GM06990 (cell line): ENCODE data around the gene DCLK2.
"Not testable (repeated sequence)": the region's sequence is repeated elsewhere in the genome, so short reads cannot be mapped to it uniquely, and the experiment has no call there.

ENCODE experiments used
- DNase-seq: peaks from one replicate; pipeline ENCODE4 v3.0.0-alpha.2; 2011; ENCODE audit not compliant: insufficient read length; ENCODE audit errors: extremely low read depth
- H3K27me3 ChIP-seq: replicated peaks from 2 replicates; pipeline ENCODE4 v1.6.0; 2011; ENCODE audit warnings: low read length; ENCODE audit not compliant: control insufficient read depth, insufficient read depth
- H3K36me3 ChIP-seq: 2 replicates; pipeline ENCODE4 v1.5.1; 2011; ENCODE audit warnings: low read length; ENCODE audit not compliant: control insufficient read depth, insufficient read depth
- H3K4me3 ChIP-seq: replicated peaks from 2 replicates; pipeline ENCODE4 v1.5.1; 2011; ENCODE audit warnings: low read depth, mild to moderate bottlenecking, control low read depth, low read length
- CTCF ChIP-seq: IDR thresholded peaks from 2 replicates; pipeline ENCODE4 v1.5.1; 2011; ENCODE audit warnings: low read length, control low read depth, mild to moderate bottlenecking, inconsistent platforms; ENCODE audit not compliant: insufficient read depth, poor library complexity, severe bottlenecking

The DCLK2 gene

DNA sequence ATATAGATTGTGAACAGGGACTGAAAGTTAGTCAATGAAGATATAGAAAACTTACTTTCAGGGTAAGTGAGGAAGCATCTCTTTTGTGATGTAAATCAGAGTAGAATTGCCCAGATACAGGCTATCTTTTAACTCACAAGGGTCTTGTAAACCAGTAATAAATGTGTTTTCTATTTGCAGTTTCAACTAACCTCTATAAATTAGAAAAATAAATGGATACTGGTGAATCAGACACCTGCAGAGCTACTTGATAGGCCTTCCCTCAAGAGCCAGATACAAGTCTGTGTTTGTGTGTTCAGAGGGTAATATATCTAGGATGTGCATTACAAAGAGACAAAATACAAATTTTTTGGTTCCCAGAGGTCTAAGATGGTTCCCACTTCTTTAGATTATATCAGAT is 82.9 kb downstream of the DCLK2 start:
- H3K27me3 ChIP-seq: no peaks in the 10 kb centered on the region
- H3K36me3 ChIP-seq: no peaks in the 10 kb centered on the region
- TF ChIP-seq CTCF: no peak
- H3K4me3 ChIP-seq: no peak overlapping the region
- no peak for DNase-seq

- H3K4me3 ChIP-seq, H3K36me3 ChIP-seq: not testable (repeated sequence)
Measured at GRCh38 chr4:150162020-150162419, 83.8 kb downstream of the DCLK2 start.

DNA sequence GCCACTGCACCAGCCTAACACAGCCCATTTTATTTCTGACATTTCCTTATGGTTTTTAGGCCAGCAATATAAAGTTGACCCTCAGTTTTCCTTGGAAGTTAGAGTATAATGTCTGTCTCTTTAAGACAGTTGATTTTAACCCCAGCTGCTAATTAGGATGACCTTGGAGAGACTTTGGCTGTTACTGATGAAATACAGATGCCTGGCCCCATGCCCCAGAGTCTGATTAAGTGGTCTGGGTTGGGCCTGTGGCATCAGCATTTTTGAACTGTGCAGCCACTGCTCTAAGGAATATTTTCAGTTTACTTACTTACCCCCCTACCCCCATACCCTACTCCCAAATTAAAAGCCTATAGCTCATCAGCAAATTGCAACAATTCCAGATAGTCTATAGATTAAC is 85.8 kb downstream of the DCLK2 start:
- DNase-seq: no peak
- Histone ChIP-seq H3K4me3 (no peak overlapping the region), H3K36me3 (no peaks in the 10 kb centered on the region), H3K27me3 (no peaks in the 10 kb centered on the region)
- no peak for TF ChIP-seq CTCF

More at GRCh38 chr4:150162020-150162419, 83.8 kb downstream of the DCLK2 start:
- not testable (repeated sequence) for DNase-seq, H3K27me3 ChIP-seq

DNA sequence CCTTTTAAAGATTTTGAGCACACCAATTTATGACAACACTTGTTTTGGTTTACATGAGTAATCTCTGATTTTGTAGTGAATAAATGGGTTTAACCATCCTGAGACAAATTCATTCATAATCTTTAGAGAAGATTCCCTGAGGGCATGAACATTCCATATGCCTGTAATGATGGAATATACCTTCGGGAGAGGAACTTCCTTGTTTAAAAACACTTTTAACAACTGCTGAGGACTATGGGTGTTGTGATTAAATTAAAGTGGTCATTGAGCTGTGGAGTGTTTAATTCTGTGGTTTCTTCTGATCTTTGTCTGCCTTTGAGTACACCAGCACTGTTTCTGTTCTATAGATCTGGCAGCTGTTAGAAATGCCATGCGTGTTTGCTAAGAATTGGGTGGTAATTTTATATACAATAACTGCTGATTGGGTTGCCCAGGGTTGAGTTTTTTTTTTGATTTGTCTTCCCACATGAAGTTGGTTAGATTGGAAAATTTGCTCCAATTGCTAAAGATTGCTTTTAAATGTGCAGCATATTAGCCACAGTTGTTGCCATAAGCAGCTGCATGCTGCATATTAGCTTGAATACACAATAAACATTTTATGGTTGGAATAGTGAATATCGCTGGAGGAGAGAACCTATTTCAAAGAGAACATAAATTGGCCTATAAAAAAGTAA is 86.8 kb downstream of the DCLK2 start:
- Histone ChIP-seq H3K4me3 (no peak overlapping the region), H3K36me3 (no peaks in the 10 kb centered on the region), H3K27me3 (no peaks in the 10 kb centered on the region)
- no peak for DNase-seq
- no peak for TF ChIP-seq CTCF

GRCh38 chr4:150167054-150167453 is 88.8 kb downstream of the DCLK2 start:
- DNase-seq: no peak

GRCh38 chr4:150173432-150173861 is 95.2 kb downstream of the DCLK2 start:
- no peak for TF ChIP-seq CTCF
- Histone ChIP-seq H3K4me3 (no peak overlapping the region), H3K27me3 (no peaks in the 10 kb centered on the region; the same call in 1 of the 2 replicates), H3K36me3 (no peaks in the 10 kb centered on the region)
- DNase-seq: no peak

More at GRCh38 chr4:150167054-150167453, 88.8 kb downstream of the DCLK2 start:
- Histone ChIP-seq H3K36me3 (no peaks in the 10 kb centered on the region), H3K27me3 (no peaks in the 10 kb centered on the region), H3K4me3 (no peak overlapping the region)
- no peak for TF ChIP-seq CTCF
